ENCODE measurements around the gene GAMT.

DNA sequence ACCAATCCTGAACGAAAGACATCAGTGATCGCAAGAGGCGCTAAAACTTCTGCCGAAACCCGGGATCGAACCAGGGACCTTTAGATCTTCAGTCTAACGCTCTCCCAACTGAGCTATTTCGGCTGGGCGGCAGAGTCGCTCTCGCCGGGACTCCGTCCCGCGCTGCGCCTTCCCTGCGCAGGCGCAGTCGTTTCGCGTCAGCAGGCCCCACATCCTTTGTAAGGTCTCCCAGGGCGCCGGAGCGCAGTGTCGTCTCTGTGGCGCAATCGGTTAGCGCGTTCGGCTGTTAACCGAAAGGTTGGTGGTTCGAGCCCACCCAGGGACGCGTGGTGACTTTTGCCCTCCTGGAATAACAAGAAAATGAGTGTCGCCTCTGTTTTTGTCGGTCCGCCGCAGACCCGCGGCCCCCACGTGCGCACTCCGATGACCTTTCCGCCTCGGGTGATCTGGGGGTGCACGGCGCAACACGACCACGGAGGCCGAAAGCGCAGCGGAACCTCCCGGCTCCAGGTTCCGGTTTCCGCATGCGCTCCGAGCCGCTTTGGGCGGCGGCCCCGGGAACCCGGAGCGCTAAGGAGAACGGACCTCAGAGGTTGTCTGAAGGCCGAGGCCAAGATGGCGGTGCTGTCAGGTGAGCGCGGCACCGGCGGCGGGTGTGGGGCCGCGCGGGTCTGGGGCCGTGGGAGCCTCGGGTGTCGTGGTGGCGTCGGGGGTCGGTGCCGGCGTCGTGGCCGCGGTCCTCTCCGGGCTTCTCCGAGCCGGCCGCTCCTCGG lies 17.8 kb downstream of the GAMT start, which contains the start of gene NDUFS7:
- TF ChIP-seq POLR2A (IDR thresholded peaks at IDR 0.05; ENCODE audit: extremely low read depth, insufficient read length) = peak; percentile 47
- TF ChIP-seq, protein P1, sequence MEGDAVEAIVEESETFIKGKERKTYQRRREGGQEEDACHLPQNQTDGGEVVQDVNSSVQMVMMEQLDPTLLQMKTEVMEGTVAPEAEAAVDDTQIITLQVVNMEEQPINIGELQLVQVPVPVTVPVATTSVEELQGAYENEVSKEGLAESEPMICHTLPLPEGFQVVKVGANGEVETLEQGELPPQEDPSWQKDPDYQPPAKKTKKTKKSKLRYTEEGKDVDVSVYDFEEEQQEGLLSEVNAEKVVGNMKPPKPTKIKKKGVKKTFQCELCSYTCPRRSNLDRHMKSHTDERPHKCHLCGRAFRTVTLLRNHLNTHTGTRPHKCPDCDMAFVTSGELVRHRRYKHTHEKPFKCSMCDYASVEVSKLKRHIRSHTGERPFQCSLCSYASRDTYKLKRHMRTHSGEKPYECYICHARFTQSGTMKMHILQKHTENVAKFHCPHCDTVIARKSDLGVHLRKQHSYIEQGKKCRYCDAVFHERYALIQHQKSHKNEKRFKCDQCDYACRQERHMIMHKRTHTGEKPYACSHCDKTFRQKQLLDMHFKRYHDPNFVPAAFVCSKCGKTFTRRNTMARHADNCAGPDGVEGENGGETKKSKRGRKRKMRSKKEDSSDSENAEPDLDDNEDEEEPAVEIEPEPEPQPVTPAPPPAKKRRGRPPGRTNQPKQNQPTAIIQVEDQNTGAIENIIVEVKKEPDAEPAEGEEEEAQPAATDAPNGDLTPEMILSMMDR (IDR thresholded peaks at IDR 0.05; ENCODE audit: low read depth, low read length) = no peak

Measured in NB4 (cell line).